CD14-positive monocyte (primary cell): ENCODE data around the gene SYT7. TPM values are rescaled to one million over a fixed set of nuclear protein-coding genes. Genes with fewer than 3 reads are reported as not detected.

Experiments used
- DNase-seq, 3 donors: peaks; one replicate each; pipeline ENCODE4 v3.0.0-alpha.2; 2011 to 2022
- H2AFZ ChIP-seq: 2 replicates; pipeline ENCODE4 v1.6.0; 2012; ENCODE audit warnings: mild to moderate bottlenecking, low read depth, low read length, inconsistent platforms; ENCODE audit not compliant: insufficient read depth, poor library complexity, severe bottlenecking
- H3K27ac ChIP-seq, 2 donors: 1 replicate in 1 of 2; 2 replicates in 1 of 2; pipeline ENCODE4 v1.5.1; 2012 to 2013; ENCODE audit warnings: low read length in 2 of 2, control low read depth in 1 of 2, inconsistent platforms in 1 of 2, low read depth in 1 of 2, mild to moderate bottlenecking in 1 of 2
- H3K27me3 ChIP-seq, 2 donors: one replicate each; pipeline versions ENCODE4 v1.6.0 to v1.6.1; 2011 to 2013; ENCODE audit warnings: low read length in 2 of 2; ENCODE audit not compliant: control insufficient read depth in 2 of 2, insufficient read depth in 2 of 2
- H3K36me3 ChIP-seq, 2 donors: replicated peaks in 1 of 2; 1 replicate in 1 of 2; 2 replicates in 1 of 2; pipeline versions ENCODE4 v1.5.1 to v1.6.1; 2012 to 2013; ENCODE audit warnings: low read length in 2 of 2, control low read depth in 1 of 2, inconsistent platforms in 1 of 2, mild to moderate bottlenecking in 1 of 2; ENCODE audit not compliant: insufficient read depth in 2 of 2, control insufficient read depth in 1 of 2
- H3K4me1 ChIP-seq, 2 donors: 1 replicate in 1 of 2; 2 replicates in 1 of 2; pipeline versions ENCODE4 v1.5.1 to v1.6.1; 2012 to 2013; ENCODE audit warnings: low read length in 2 of 2, control low read depth in 1 of 2, inconsistent platforms in 1 of 2, mild to moderate bottlenecking in 1 of 2, moderate library complexity in 1 of 2; ENCODE audit not compliant: insufficient read depth in 2 of 2, control insufficient read depth in 1 of 2
- H3K4me2 ChIP-seq: replicated peaks from 2 replicates; pipeline ENCODE3; 2012; ENCODE audit warnings: low read length, moderate library complexity, mild to moderate bottlenecking; ENCODE audit not compliant: poor library complexity, severe bottlenecking; ENCODE audit errors: extremely low read depth
- H3K4me3 ChIP-seq, 3 experiments: fragments of 200-600 bp in 1 of 3; sonication (generic) in 1 of 3; replicated peaks in 1 of 3; 1 replicate in 2 of 3; 2 replicates in 1 of 3; pipeline ENCODE4 v1.5.1; 2011 to 2013; ENCODE audit warnings: low read length in 3 of 3, mild to moderate bottlenecking in 3 of 3, control low read depth in 2 of 3, low read depth in 2 of 3, inconsistent platforms in 1 of 3, moderate library complexity in 1 of 3
- H3K79me2 ChIP-seq: 2 replicates; pipeline ENCODE4 v1.6.0; 2012; ENCODE audit warnings: mild to moderate bottlenecking, control low read depth, inconsistent platforms, low read length, moderate library complexity; ENCODE audit not compliant: insufficient read depth
- H3K9ac ChIP-seq: 2 replicates; pipeline ENCODE4 v1.6.0; 2017; ENCODE audit warnings: low read length, mild to moderate bottlenecking; ENCODE audit not compliant: insufficient read depth, poor library complexity, severe bottlenecking
- H3K9me3 ChIP-seq, 2 donors: replicated peaks in 1 of 2; 1 replicate in 1 of 2; 2 replicates in 1 of 2; pipeline versions ENCODE4 v1.5.1 to v1.6.1; 2012 to 2013; ENCODE audit warnings: low read length in 2 of 2, control low read depth in 1 of 2; ENCODE audit not compliant: control insufficient read depth in 1 of 2, insufficient read depth in 1 of 2
- H4K20me1 ChIP-seq: 2 replicates; pipeline ENCODE4 v1.6.0; 2012; ENCODE audit warnings: mild to moderate bottlenecking, low read length, control low read depth, moderate library complexity; ENCODE audit not compliant: insufficient read depth
- H3K27ac Mint-ChIP-seq, 7 donors: one replicate each; pipeline ENCODE4 v1.8.0; 2020; ENCODE audit warnings: mild to moderate bottlenecking in 7 of 7, mixed read lengths in 7 of 7, moderate library complexity in 6 of 7, inconsistent platforms in 2 of 7
- H3K27me3 Mint-ChIP-seq, 3 donors: one replicate each; pipeline ENCODE4 v1.8.0; 2021 to 2022; ENCODE audit warnings: low read depth in 3 of 3, mild to moderate bottlenecking in 3 of 3, mixed read lengths in 3 of 3, moderate library complexity in 3 of 3, inconsistent platforms in 1 of 3
- H3K36me3 Mint-ChIP-seq, 2 donors: one replicate each; pipeline ENCODE4 v1.8.0; 2020; ENCODE audit warnings: mixed read lengths in 2 of 2, inconsistent platforms in 1 of 2, mild to moderate bottlenecking in 1 of 2
- H3K4me1 Mint-ChIP-seq: one replicate; pipeline ENCODE4 v1.8.0; 2020; ENCODE audit warnings: mild to moderate bottlenecking, mixed read lengths
- H3K4me3 Mint-ChIP-seq, 2 donors: one replicate each; pipeline ENCODE4 v1.8.0; 2020; ENCODE audit warnings: mild to moderate bottlenecking in 2 of 2, mixed read lengths in 2 of 2, moderate library complexity in 1 of 2
- H3K9me3 Mint-ChIP-seq, 7 donors: one replicate each; pipeline ENCODE4 v1.8.0; 2020 to 2022; ENCODE audit warnings: mixed read lengths in 7 of 7, mild to moderate bottlenecking in 6 of 7, moderate library complexity in 6 of 7, inconsistent platforms in 2 of 7
- CTCF ChIP-seq: fragments of 200-600 bp; IDR thresholded peaks from one replicate; pipeline ENCODE4 v1.8.0; 2022; ENCODE audit warnings: antibody characterized with exemption, mild to moderate bottlenecking
- WGBS: methylation state at CpG from one replicate; pipeline ENCODE4 v1.1.5; 2013; ENCODE audit warnings: missing lambda C conversion rate; ENCODE audit not compliant: insufficient coverage; 5-methylcytosine and 5-hydroxymethylcytosine counted together
- intact Hi-C, 2 donors: fragments of 100-400 bp; cut with micrococcal nuclease; formaldehyde crosslinking; loops; one replicate each; pipeline versions ENCODE4 v1.15.0 to v1.15.1; 2023
- polyA plus RNA-seq, 3 donors: library from polyadenylated mRNA; depleted of rRNA in 1 of 3; unstranded in 2 of 3; stranded (reverse) in 1 of 3; fragments of 300-500 nt in 2 of 3; fragments of >200 nt in 1 of 3; fragmentation: Illumina TruSeq in 2 of 3; gene quantifications; 1 replicate in 2 of 3; 2 replicates in 1 of 3; pipeline ENCODE4 v1.2.3, GENCODE V29; 2012 to 2021

Gene SYT7
- polyA plus RNA-seq, 3 donors = not detected

DNA sequence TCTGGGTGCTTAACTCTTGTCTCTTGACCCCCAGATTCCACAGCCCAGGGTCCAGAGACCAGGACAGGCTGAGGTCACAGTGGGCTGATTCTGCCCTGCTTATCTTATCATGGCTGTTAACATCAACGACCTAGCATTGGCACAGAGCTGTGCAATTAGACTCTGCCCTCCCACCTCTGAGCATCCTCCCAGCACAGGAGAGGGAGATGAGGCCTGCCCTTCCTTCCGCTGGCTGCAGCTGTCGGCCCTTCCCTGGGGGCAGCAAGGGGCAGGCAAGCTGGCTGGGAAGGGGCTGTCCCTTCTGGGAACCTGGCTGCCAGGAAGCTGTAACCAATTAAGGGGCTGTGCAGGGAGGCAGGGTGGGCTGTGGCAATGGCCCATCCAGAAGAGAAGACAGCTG, 49.8 kb downstream of the SYT7 start:
- no peak for TF ChIP-seq CTCF
- no peaks in the 10 kb centered on the region for H3K4me1 Mint-ChIP-seq
- H3K9ac ChIP-seq = no peak overlapping the region
- H3K9me3 Mint-ChIP-seq = peaks cover 0 to 2% (median 0%) of the 10 kb centered on the region in 7 donors
- H3K27ac ChIP-seq = no peak overlapping the region
- no peak overlapping the region for H3K4me3 ChIP-seq
- H3K9me3 ChIP-seq = no peaks in the 10 kb centered on the region
- H3K36me3 ChIP-seq = no peaks in the 10 kb centered on the region
- no peak overlapping the region for H3K4me3 Mint-ChIP-seq
- no peaks in the 10 kb centered on the region for H3K36me3 Mint-ChIP-seq
- DNase-seq = no peak
- no peaks in the 10 kb centered on the region for H3K79me2 ChIP-seq
- H2AFZ ChIP-seq = no peak overlapping the region
- intact Hi-C loops = no loop called here
- no peaks in the 10 kb centered on the region for H4K20me1 ChIP-seq
- peaks cover 3 to 19% (median 4%) of the 10 kb centered on the region in 3 donors for H3K27me3 Mint-ChIP-seq
- no peaks in the 10 kb centered on the region for H3K27me3 ChIP-seq
- H3K27ac Mint-ChIP-seq = no peak overlapping the region
- WGBS = 14% methylated on average over 1 of the region's 3 CpGs
- H3K4me2 ChIP-seq = no peak overlapping the region
- no peaks in the 10 kb centered on the region for H3K4me1 ChIP-seq

- Mint-ChIP-seq H3K4me3 (no peak overlapping the region), H3K9me3 (peaks cover 0 to 1% (median 0%) of the 10 kb centered on the region in 7 donors), H3K36me3 (no peaks in the 10 kb centered on the region), H3K27me3 (peaks cover 5 to 18% (median 10%) of the 10 kb centered on the region in 3 donors), H3K4me1 (no peaks in the 10 kb centered on the region), H3K27ac (no peak overlapping the region)
- no peaks in the 10 kb centered on the region for H3K79me2 ChIP-seq
- no peak for DNase-seq
- H3K27ac ChIP-seq = no peak overlapping the region
- WGBS = 90% methylated on average over 16 of the region's 21 CpGs
- no peaks in the 10 kb centered on the region for H3K27me3 ChIP-seq
- H3K4me2 ChIP-seq = no peak overlapping the region
- no peaks in the 10 kb centered on the region for H3K4me1 ChIP-seq
- intact Hi-C loops = no loop called here
- no peaks in the 10 kb centered on the region for H3K36me3 ChIP-seq
- H2AFZ ChIP-seq = no peak overlapping the region
- no peaks in the 10 kb centered on the region for H4K20me1 ChIP-seq
- no peaks in the 10 kb centered on the region for H3K9me3 ChIP-seq
- H3K9ac ChIP-seq = no peak overlapping the region
- TF ChIP-seq CTCF = no peak
- no peak overlapping the region for H3K4me3 ChIP-seq
Measured at GRCh38 chr11:61529537-61530225, 51.2 kb downstream of the SYT7 start.
